AG04450 (cell line): ENCODE data around the gene DDAH1. TPM values are rescaled to one million over a fixed set of nuclear protein-coding genes. Genes with fewer than 3 reads are reported as not detected.
A peak's percentile ranks its signal among the peaks of the same experiment; 100 is the strongest.

Experiments
- CTCF ChIA-PET: fragments of 300-600, 350-600 bp; formaldehyde crosslinking; extraction: SDS; loops from one replicate; lab custom pipeline; 2022; ENCODE audit warnings: antibody characterized with exemption, inconsistent platforms; lab: Charles Lee
- POLR2A ChIA-PET: fragments of 350-600 bp; formaldehyde crosslinking; extraction: SDS; loops from one replicate; lab custom pipeline; 2021; ENCODE audit warnings: antibody characterized with exemption, inconsistent platforms; lab: Yijun Ruan, JAX
- DNase-seq: peaks from one replicate; pipeline ENCODE4 v3.0.0-alpha.2; 2011; ENCODE audit warnings: low read depth, low spot score
- H3K27ac ChIP-seq: one replicate; pipeline ENCODE4 v1.5.1; 2012; ENCODE audit warnings: low read depth, low read length, control low read depth
- H3K27me3 ChIP-seq: one replicate; pipeline ENCODE4 v1.6.0; 2012; ENCODE audit warnings: low read length; ENCODE audit not compliant: control insufficient read depth, insufficient read depth
- H3K4me3 ChIP-seq: 2 replicates; pipeline ENCODE4 v1.5.1; 2011; ENCODE audit warnings: mild to moderate bottlenecking, low read depth, low read length, control low read depth
- H3K9me3 ChIP-seq: 2 replicates; pipeline ENCODE4 v1.5.1; 2012; ENCODE audit warnings: low read length; ENCODE audit not compliant: control insufficient read depth, insufficient read depth
- CTCF ChIP-seq: IDR thresholded peaks from 2 replicates; pipeline ENCODE4 v1.5.1; 2011; ENCODE audit warnings: low read depth, low read length, control low read depth, inconsistent platforms
- polyA plus RNA-seq: library from polyadenylated mRNA; depleted of rRNA; stranded (reverse); fragments of >200 nt; gene quantifications from 2 replicates; pipeline ENCODE4 v1.2.3, GENCODE V29; 2011

DDAH1 gene
- polyA plus RNA-seq, 1 experiment, result 102 TPM

GRCh38 chr1:85289207-85289847 is 175.6 kb downstream of the DDAH1 start:
- H3K9me3 ChIP-seq, result peaks cover 7% of the 10 kb centered on the region
- no peaks in the 10 kb centered on the region for H3K27me3 ChIP-seq
- TF ChIP-seq CTCF, result no peak
- peak; percentile 79 for DNase-seq
- H3K4me3 ChIP-seq, result no peak overlapping the region
- POLR2A ChIA-PET, result interaction anchor here (0.6 kb wide), 1 partner anchor 9 kb away, joined by 3 read pairs; no protein-coding TSS in a partner anchor
- CTCF ChIA-PET, result no interaction called here
- no peak overlapping the region for H3K27ac ChIP-seq

DNA sequence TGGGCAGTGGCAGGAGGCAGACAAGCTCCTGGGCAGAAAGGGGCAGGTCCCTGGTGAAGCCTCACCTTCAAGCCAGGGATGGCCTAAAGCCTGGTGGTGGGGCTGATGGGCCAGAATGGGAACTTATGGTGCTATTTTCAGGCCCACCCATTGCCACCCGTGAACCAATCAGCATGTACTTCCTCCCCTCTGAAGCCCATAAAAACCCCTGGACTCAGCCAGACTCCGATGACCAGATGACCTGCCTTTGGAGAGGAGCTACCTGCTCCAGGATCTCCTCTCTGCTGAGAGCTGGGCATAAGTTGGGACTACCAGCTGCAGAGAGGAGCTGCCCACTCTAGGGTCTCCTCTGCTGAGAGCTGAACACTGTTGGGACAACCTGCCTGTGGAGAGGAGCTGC is 180.8 kb downstream of the DDAH1 start:
- DNase-seq, result no peak
- TF ChIP-seq CTCF, result no peak
- CTCF ChIA-PET, result interaction anchor here (1.4 to 1.7 kb wide), 2 partner anchors 24 to 25 kb away, joined by 3 to 4 read pairs; partner anchors contain the start of gene C1orf52
- Histone ChIP-seq H3K4me3 (no peak overlapping the region), H3K9me3 (peaks cover 16% of the 10 kb centered on the region), H3K27ac (no peak overlapping the region), H3K27me3 (no peaks in the 10 kb centered on the region)
- POLR2A ChIA-PET, result no interaction called here

GRCh38 chr1:85283475-85284199 is 181.3 kb downstream of the DDAH1 start:
- no peak overlapping the region for H3K4me3 ChIP-seq
- ChIA-PET CTCF (interaction anchor here (1.4 kb wide), 1 partner anchor 24 kb away, joined by 3 read pairs; no protein-coding TSS in a partner anchor), POLR2A (no interaction called here)
- H3K9me3 ChIP-seq, result peaks cover 16% of the 10 kb centered on the region
- no peak overlapping the region for H3K27ac ChIP-seq
- no peak for DNase-seq
- no peaks in the 10 kb centered on the region for H3K27me3 ChIP-seq
- no peak for TF ChIP-seq CTCF

DNA sequence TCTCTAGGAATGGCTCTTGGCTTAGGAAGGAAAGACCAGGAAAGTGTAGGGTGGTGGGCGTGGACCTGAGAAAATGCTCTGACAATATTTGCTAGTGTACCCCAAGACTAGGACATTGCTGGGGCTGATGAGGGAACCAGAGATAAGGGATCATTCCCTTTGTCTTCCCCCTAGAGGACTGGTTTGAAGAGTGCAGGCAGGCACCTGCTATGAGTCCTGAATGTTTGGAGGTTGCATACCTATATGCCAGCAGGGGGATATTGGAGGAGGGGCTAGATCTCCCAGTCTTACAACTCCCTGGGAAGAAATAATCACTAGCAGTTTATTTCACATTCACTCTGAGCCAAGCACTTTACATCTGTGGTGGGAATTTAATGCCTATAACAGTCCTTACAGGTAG is 182.5 kb downstream of the DDAH1 start:
- Histone ChIP-seq H3K27me3 (no peaks in the 10 kb centered on the region), H3K27ac (no peak overlapping the region), H3K9me3 (peaks cover 16% of the 10 kb centered on the region), H3K4me3 (no peak overlapping the region)
- DNase-seq, result no peak
- ChIA-PET POLR2A (no interaction called here), CTCF (interaction anchor here (0.5 kb wide), 1 partner anchor 410 kb away, joined by 3 read pairs; no protein-coding TSS in a partner anchor)
- peak; percentile 29; the same call in 1 of the 2 replicates for TF ChIP-seq CTCF

DNA sequence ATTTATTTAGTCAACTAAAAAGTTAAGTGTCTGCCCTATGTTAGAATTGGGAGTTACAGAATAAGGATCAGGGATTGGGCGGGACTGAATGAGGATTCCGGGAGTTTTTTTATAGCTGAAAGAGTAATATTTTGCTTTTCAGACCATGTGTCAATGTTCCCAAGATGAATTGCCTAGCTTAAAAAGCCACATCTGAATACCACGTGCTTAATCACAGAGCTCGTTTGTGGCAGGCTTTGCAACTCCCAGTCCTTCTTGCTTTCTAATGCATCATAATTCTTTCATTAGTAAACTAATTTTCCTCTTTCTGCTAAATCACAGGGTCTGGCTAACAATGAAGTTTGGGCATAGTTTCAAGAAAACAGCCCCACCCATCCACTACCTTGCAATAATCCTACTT is 184.3 kb downstream of the DDAH1 start:
- ChIA-PET POLR2A (no interaction called here), CTCF (interaction anchor here (0.7 to 0.8 kb wide), 2 partner anchors 21 to 26 kb away, joined by 3 to 4 read pairs; no protein-coding TSS in a partner anchor)
- TF ChIP-seq CTCF, result no peak

More for the DNA sequence above, 184.3 kb downstream of the DDAH1 start:
- Histone ChIP-seq H3K27ac (no peak overlapping the region), H3K27me3 (no peaks in the 10 kb centered on the region), H3K9me3 (peaks cover 16% of the 10 kb centered on the region), H3K4me3 (no peak overlapping the region)
- no peak for DNase-seq
